Ramos (cell line): ENCODE data around the gene HS3ST4.

Experiments used
- in situ Hi-C: fragments of 300-500 bp; cut with MboI; formaldehyde crosslinking; loops from one replicate; pipeline ENCODE4 v1.14.3; 2022; ENCODE audit warnings: low sequenced_read_pairs; ENCODE audit not compliant: unreplicated experiment

The HS3ST4 gene

DNA sequence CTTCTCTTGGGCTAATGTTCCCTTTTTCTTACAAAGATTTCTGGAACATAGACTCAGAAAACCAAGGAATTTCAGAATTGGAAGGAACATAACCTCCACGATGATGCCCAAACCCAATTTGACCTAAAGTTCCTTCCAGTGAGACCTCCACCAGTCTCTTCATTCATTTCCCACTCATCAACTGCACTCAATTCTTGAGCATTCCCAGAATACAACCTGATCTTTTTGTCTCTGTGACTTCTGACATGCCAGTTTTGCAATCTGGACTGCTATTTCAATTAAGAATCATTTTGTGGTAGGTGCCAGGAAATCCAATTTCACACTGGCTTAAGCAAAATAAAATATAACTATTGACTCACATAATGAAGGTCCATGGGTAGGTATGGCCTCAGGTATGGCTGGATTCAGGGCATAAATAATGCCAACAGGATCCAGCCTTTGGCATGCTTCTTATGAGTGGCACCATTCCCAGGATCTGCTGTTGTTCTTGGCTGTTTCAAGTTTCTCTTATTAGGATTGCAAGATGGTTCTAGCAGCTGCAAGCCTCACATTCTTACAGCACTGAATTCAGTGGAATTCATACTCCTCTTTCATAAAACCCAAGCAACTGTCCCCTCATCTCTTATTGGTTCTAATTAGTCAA is 184.3 kb downstream of the HS3ST4 start:
- in situ Hi-C loops: no loop called here

DNA sequence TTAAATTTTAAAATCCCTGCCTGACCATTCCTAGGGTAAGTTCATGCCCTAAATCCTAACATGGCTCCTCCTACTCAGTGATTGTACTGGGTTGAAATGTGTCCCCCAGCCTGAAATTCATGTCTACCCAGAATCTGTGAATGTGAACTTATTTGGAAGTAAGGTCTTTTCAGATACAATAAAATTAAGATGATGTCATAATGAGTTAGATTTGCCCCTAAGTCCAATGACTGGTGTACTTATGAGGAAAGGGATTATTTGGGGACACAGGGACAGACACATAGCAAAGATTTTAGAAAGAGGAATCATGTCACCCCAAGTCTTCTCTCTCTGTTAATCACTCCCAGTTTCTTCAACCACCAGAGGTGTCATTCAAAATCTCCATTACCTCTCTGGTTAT is 185.3 kb downstream of the HS3ST4 start:
- in situ Hi-C loops: no loop called here

DNA sequence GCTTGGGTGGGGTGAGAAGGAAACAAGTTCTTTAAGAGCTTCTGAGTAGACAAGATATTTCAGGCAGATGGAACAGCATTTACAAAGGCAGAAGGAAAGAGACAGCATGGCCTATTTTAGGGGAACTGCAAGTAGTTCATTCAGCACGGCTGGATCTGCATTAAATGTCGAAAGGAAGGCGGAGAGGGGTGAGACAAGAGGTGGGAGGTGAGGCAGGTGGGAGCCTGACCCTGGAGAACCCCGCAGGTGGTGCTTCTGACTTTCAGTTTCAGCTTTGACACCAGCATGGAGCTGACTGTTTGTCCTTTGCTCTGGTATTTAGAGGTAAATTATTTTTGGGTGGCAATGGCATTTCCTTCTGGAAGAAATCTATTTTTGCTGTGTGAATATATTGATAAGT is 194.8 kb downstream of the HS3ST4 start:
- in situ Hi-C loops: no loop called here

DNA sequence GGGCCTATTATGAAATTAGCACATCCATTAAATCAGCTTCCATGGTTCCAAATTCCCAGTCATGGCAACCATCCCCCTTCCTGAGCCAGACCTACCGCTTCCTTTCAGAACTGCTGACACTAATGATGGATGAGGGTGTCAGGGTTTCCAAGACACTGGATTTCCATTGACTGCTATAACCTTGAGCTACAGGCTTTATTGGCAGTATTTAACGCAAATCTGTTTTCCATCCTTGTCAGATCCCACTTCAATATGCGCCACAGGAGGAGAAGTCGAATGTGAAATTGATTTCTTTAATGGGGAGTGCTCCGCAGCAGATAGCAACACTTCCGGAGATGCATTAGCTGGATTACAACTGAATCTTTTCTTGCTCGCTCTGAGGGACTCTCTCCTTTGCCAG is 197.1 kb downstream of the HS3ST4 start:
- in situ Hi-C loops: no loop called here

DNA sequence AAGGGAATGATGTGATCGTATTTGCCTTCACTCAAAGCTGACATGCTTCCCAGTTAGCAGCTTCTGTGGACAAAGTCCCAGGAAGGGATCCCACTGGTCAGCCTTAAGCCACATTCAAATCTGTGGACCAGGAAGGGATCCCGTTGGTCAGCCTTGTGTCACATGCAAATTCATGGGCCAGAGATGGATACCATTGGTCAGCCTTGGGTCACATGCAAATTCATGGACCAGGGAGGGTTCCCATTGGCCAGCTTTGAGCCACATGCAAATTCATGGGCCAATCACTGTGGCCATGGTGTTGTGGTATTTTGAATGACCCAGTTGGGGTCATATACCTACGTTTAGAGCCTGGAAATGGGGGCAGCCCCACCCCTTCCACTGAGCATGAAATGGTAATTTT is 201.6 kb downstream of the HS3ST4 start:
- in situ Hi-C loops: loop anchor here (10.0 kb wide), 1 partner anchor 61 kb away; no protein-coding TSS in a partner anchor

DNA sequence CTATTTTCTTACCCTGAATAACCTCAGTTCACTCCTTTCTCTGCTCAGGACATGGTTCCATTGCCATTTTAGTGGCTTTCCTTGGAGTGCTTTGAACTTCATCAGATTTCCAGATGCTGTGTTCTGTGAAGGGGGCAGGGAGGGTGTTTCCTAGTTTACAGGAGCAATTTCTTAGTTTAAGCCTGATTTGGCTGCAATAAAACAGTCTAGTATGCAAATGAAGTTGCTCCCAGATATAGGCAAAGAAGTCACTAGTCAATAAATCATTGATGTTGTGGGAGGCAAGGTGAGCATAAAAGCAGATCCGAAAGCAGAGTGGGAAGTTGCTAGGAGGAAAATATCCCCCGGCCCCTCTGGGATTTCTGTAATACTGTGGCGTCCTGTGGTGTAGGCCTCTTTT is 202.3 kb downstream of the HS3ST4 start:
- in situ Hi-C loops: loop anchor here (10.0 kb wide), 1 partner anchor 61 kb away; no protein-coding TSS in a partner anchor

DNA sequence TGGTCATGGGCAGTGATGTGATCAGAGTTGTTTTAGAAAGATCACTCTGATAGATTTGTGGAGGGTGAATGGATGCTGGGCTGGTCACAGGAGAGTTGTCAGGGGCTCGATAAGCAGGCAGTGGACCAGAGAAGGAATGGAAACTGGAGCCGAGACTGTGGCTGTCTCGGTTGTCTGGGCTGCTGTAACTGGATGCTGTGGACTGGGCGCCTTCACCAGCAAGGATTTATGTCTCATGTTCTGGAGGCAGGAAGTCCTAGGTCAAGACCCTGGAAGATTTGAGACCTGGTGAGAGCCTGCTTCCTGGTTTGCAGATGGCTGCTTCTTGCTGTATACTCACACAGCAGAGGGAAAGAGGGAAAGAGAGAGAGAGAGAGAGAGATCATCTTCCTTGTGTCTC is 203.6 kb downstream of the HS3ST4 start:
- in situ Hi-C loops: loop anchor here (10.0 kb wide), 1 partner anchor 59 kb away; no protein-coding TSS in a partner anchor

DNA sequence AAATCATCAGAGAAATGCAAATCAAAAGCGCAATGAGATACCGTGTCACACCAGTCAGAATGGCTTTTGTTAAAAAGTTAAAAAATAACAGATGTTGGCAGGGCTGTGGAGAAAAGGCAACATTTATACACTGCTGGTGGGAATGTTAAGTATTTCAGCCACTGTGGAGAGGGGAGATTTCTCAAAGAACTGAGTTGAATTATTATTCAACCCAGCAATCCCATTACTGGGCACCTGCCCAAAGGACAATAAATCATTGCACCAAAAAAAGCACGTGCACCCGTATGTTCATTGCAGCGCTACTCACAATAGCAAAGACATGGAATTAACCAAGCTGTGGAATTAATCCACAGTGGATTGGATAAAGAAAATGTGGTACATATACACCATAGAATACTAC is 204.7 kb downstream of the HS3ST4 start:
- in situ Hi-C loops: loop anchor here (10.0 kb wide), 1 partner anchor 58 kb away; no protein-coding TSS in a partner anchor

DNA sequence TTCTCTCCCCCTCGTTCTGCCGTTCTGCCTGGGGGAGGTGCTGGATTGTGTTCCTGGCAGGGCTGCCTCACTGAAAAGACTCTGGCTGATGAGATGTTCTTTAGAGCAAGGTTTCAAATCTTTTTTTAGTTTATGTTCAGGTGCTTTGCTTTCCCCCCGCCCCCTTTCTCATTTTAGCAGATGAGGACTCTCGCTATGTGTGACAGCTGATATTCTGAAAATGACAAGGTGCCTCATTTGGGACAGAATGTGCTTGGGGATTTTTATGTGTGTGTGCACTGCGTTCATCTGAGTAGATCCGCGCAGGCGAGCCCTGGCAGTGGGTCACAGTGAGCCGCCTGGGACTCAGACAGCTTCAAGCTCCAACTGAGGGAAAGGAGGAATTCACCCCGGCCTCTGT is 205.9 kb downstream of the HS3ST4 start:
- in situ Hi-C loops: loop anchor here (10.0 kb wide), 1 partner anchor 57 kb away; no protein-coding TSS in a partner anchor

DNA sequence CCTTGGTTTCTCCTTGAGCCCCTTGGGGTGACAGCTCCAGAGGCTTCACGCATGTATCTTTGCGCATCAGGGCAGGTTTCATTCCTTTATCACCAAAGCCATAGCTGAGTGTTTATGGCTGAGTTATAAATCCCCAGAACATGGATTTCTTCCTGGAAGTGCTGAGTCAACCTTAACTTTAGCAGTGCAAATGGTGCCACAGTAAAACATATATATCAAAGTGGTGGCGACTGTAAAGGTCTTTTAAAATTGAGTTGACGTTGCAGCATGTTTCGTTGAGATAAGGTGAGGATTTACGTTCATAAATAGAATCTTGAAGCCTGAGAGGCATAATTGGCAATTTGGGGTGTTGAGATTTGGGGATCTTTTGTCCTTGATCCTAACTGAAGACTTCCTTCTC is 214.1 kb downstream of the HS3ST4 start:
- in situ Hi-C loops: no loop called here

DNA sequence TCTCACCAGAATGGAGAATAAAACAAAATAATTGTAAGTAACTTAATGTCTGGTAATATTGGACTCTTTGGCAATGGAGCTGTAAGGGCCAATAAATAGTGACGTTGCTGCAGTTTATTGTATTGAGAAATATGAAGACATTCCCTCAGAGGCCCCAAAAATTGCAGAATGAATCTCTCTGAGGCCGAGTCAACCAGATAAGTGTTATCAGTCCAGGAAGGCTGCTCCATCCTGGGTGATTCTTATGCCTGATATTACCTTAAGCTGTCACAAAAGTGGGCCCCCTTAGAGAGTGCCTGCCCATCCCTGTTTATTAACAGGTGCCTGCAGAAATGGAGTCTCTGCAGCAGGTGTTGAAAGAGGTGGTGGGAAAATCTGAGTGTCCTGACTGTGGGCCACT is 219.2 kb downstream of the HS3ST4 start:
- in situ Hi-C loops: no loop called here

DNA sequence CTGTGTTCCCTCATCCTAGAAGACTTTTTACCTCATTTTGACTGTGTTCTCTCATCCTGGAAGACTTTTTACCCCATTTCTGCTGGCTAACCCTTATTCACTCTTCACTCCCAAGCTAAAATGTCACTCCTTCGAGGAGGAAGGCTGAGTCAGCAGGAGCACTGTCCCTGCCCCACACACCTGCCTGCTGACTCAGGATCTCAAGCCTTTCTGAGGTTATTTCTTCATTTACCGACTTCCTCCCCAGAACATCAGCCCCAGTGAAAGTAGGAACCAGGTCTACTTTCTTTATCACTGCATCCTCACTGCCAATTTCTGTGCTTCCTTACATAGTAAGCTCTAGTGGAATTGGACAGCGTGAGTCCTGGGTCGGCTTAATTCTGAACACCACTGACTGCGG is 220.6 kb downstream of the HS3ST4 start:
- in situ Hi-C loops: no loop called here

DNA sequence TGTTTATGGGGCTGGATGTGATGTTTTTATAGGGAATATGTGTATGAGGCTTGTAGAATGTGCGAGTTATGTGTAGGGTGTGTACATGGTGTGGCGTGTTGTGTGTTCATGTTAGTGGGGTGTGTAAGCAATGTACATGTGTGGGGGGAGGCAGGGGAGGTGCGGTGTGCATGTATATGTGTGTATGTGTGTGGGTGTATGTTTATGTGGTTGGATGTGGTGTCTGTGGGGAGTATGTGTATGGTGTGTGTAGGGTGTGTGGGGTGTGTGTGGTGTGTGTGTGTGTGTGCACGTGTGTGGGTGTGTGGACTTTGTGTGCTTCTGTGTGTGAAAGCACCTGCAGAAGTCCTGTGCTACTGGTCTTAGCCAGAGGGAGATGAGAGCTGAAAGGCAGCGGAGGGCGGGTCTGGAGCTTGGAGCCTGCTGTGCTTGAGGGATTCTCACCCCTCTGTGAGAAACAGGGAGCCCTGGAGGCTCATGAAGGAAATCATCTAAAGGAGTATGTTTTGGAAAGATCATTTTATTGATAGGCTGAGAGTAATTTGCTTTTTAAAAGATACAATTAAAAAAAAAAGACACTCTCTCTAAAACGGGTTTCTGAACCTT is 222.7 kb downstream of the HS3ST4 start:
- in situ Hi-C loops: no loop called here

DNA sequence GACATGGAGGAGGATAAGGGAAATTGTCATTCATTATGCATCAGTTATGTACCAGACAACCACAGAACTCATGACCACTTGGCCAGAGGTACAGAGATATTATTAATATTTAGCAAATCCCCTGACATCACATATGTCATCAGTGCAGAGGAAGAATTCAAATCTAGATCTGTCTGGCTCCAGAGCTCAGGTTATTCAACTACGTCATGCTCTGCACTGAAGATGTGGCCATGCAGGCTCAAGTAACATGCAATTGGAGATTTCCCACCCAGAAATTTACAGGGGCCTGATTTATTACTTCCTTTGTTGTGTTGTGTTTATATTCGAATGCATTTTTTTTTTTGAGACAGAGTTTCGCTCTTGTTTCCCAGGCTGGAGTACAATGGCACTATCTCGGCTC is 224.3 kb downstream of the HS3ST4 start:
- in situ Hi-C loops: no loop called here

DNA sequence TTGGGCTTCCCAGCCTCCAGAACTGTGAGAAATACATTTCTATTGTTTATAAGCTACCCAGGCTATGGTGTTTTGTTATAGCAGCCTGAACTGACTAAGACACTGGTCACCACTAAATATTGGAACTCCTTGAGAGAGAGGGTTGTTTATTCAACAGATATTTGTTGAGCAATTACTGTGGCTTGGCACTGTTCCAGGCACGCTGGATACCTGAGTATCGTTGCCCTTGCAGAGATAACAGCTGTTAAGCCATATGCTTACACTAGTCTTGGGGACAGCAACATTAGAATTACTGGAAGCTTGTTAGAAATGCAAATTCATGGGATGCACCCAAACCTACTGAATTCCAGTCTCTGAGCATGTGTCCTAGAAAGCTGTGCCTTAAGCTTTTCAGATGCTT is 230.7 kb downstream of the HS3ST4 start:
- in situ Hi-C loops: no loop called here

DNA sequence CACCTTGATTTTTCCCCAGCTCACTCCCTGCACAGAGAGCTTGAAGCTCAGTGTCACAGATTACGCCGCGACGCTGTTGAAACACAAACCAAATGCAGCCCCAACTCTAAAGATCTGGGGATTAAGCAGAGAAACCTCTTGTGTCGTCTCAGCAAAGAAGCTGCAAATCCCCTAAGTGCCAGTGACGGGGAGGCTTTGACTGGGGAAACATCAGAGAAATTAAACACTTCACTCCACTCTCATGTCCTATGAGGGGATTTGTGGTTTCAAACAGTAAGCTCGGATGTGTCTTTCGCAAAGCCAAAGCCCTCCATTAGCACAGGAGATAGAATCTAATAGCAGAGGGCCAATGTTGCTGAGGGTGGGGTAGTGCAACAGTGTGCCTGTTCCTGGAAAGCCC is 233.7 kb downstream of the HS3ST4 start:
- in situ Hi-C loops: no loop called here

DNA sequence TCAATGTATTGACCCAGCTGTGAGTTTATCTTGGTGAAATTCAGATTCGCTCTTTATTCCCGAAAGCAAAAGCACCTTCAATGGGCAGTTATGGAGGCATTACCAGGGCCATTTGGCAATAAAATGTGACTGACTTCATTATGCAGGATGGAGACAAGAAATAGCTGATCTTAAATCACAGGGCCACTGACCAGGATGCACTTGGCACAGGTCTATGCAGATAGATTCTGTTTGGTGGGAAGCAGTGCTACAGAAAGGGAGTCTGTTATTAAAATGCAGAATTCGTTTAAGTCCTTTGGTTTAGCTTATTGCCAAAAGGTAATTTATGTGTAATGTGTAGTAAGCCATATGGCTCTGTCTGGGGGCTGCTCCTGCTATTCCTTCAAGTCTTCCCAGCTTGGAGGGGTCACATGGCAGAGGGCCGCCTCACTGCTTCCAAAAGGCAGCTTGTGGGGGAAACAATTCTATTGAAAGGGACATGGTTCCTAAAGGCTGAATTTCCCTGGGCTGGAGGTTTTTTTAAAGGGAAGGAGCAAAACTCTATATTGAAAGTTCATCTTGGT is 239.8 kb downstream of the HS3ST4 start:
- in situ Hi-C loops: no loop called here

DNA sequence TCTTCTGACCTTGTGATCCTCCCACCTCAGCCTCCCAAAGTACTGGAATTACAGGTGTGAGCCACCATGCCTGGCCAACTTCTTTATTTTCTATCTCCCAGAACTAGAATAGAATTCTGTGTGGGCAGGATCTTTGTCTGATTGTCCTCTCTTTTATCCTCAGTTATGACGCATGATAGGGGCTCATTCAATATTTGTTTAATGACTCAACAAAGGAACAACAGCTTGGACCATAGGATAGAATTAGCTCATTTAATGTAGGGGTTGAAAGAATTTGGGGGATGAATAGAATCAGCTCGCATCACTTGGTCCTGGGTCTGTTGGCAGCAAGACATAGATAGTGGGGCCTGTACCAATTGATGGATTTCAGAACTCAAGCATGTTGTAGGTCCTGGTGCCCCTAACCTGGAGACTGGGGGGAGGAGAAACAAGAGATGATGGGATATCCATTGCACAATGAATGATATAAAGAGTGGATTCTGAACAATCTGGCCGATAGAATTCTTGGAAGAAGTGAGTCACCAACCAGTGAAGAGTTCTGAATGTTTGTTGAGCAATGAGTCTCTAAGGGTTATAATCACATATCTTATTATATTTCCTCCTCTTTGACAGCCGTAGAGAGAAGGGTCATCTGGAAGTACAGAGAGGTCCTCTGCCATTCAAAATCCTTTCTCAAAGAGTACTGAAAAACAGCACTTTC is 250.2 kb downstream of the HS3ST4 start:
- in situ Hi-C loops: no loop called here

DNA sequence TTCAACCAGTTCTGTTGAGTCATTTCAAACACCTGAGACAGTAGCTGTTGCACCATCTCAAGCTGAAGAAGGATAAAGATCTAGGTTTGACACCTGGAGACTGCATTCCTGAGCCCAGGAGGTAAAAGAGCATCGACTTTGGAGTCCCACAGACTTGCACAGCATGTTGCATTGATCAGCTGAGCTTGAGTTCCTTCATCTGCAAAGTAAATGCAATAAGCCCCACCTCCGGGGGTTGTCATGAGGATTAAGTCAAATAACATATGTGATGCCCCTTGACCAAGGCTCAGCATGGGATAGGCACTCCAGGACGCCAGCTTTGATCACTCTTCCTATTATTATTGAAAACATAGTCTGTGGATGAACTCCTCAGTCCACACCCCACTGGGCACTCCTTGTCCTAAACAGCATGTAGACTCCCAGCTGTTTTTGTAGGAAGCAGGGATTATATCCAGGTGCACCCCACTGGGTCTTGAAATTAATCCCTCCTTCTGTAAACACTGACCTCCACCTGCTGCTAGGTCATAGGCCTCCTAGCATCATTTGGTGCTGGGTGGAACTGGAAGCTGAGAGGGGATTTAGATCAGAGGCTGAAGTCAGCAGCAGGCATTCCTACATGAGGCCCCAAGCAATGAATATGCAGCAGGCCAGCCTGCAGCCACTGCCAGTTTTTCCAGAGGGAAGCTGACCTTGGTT is 259.0 kb downstream of the HS3ST4 start:
- in situ Hi-C loops: loop anchor here (10.0 kb wide), 1 partner anchor 56 kb away; no protein-coding TSS in a partner anchor

DNA sequence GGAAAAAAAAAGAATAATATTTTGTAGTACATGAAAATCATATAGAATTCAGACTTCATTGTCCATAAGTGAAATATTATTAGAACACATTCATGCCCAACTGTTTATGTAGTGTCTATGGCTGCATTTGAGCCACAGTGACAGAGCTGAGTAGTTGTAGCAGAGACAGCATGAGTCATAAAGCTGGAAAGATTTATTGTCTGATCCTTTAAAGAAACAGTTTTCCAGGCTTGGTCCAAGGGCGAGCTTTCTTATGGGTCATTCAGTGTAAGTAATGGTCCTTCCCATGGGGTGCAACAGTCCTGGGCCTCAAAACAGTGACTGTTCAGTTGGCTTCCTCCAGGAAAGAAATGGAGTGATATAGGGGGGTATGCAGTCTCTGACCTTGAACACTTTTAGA is 260.2 kb downstream of the HS3ST4 start:
- in situ Hi-C loops: loop anchor here (10.0 kb wide), 1 partner anchor 57 kb away; no protein-coding TSS in a partner anchor
